SK-N-SH (cell line): Measurements from ENCODE around the gene ASIC3.

ENCODE experiments used
- TCF12 ChIP-seq: IDR thresholded peaks from 2 replicates; pipeline ENCODE4 v1.4.0; 2012
- TF ChIP-seq, protein P1 (sequence below): IDR thresholded peaks from 2 replicates; pipeline ENCODE4 v1.4.0; 2012; ENCODE audit warnings: low read depth
- TF ChIP-seq, protein P2 (sequence below): fragments of 200-600 bp; sonication (generic); IDR thresholded peaks from 2 replicates; pipeline ENCODE4 v1.6.1; 2017; ENCODE audit warnings: antibody characterized with exemption, mild to moderate bottlenecking, moderate library complexity

DNA sequence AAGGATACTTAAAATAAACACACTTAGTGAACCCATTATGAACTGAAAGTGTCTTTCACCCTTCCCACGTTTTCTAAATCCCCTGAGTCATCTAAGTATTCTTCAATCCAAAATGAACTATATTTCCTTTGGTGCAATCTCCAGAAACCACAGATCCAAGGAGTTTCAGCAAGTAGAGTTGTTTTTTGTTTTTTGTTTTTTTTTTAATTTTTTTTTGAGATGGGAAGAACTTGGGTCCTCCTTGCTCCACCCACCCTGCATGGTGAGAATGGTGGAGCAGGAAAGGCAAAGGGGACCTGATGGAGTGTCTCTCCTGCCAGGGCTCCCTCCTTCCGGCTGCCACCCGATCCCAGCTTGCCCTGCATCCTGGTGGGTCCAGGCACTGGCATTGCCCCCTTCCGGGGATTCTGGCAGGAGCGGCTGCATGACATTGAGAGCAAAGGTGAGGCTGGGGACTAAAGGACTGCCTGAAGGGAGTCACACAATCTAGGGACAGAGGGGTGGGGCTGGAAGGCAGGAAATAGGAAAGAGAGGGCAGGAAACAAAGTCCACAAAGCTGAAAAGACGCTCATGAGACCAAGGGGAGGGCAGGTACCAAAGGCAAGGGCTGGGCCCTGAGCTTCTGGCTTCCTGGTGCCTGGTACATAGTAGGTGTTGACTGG lies 36.2 kb upstream of the ASIC3 start:
- TF ChIP-seq, protein P1, sequence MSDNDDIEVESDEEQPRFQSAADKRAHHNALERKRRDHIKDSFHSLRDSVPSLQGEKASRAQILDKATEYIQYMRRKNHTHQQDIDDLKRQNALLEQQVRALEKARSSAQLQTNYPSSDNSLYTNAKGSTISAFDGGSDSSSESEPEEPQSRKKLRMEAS: no peak
- TF ChIP-seq, protein P2, sequence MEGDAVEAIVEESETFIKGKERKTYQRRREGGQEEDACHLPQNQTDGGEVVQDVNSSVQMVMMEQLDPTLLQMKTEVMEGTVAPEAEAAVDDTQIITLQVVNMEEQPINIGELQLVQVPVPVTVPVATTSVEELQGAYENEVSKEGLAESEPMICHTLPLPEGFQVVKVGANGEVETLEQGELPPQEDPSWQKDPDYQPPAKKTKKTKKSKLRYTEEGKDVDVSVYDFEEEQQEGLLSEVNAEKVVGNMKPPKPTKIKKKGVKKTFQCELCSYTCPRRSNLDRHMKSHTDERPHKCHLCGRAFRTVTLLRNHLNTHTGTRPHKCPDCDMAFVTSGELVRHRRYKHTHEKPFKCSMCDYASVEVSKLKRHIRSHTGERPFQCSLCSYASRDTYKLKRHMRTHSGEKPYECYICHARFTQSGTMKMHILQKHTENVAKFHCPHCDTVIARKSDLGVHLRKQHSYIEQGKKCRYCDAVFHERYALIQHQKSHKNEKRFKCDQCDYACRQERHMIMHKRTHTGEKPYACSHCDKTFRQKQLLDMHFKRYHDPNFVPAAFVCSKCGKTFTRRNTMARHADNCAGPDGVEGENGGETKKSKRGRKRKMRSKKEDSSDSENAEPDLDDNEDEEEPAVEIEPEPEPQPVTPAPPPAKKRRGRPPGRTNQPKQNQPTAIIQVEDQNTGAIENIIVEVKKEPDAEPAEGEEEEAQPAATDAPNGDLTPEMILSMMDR: no peak
- TF ChIP-seq TCF12: no peak
